Stimulated activated CD4-positive, alpha-beta T cell treated with anti-CD3 and anti-CD28 coated beads, Interleukin-15, amount 100 ng/mL, for 24 hours (primary cell): ENCODE data around the gene PHF3.

Experiments used
- DNase-seq: peaks from one replicate; pipeline ENCODE4 v3.0.0-alpha.2; 2020

Gene PHF3

GRCh38 chr6:63635588-63636517, at the start of gene PHF3:
TSS of gene PHF3 (plus strand) at chr6:63635802. CDS start at chr6:63646552, 10,750 bp downstream.
- peak; percentile 93 for DNase-seq

GRCh38 chr6:63589952-63590411, 45.6 kb upstream of the PHF3 start:
- DNase-seq: no peak

- DNase-seq: no peak
Measured at GRCh38 chr6:63592886-63593285, 42.7 kb upstream of the PHF3 start.

- no peak for DNase-seq
Measured at GRCh38 chr6:63597141-63598048, 38.2 kb upstream of the PHF3 start.

- peak; percentile 78 for DNase-seq
Measured at GRCh38 chr6:63598049-63599036, 37.3 kb upstream of the PHF3 start.

- DNase-seq: no peak
Measured at GRCh38 chr6:63599243-63599642, 36.4 kb upstream of the PHF3 start.

GRCh38 chr6:63600136-63600535, 35.5 kb upstream of the PHF3 start:
- no peak for DNase-seq

- no peak for DNase-seq
Measured at GRCh38 chr6:63609231-63609630, 26.4 kb upstream of the PHF3 start.

- no peak for DNase-seq
Measured at GRCh38 chr6:63610944-63611343, 24.7 kb upstream of the PHF3 start.

GRCh38 chr6:63611560-63611959, 24.0 kb upstream of the PHF3 start:
- no peak for DNase-seq

GRCh38 chr6:63615590-63615989, 20.0 kb upstream of the PHF3 start:
- no peak for DNase-seq

- no peak for DNase-seq
Measured at GRCh38 chr6:63624091-63624490, 11.5 kb upstream of the PHF3 start.

GRCh38 chr6:63630466-63630865, 5.1 kb upstream of the PHF3 start:
- no peak for DNase-seq

GRCh38 chr6:63634630-63635029, 972 bp upstream of the PHF3 start:
- no peak for DNase-seq

GRCh38 chr6:63635215-63635587, 401 bp upstream of the PHF3 start:
- DNase-seq: no peak

- DNase-seq: peak; percentile 77
Measured at GRCh38 chr6:63636518-63637021, 968 bp downstream of the PHF3 start.

- DNase-seq: no peak
Measured at GRCh38 chr6:63637865-63638445, 2.4 kb downstream of the PHF3 start.

- no peak for DNase-seq
Measured at GRCh38 chr6:63640062-63640461, 4.5 kb downstream of the PHF3 start.

GRCh38 chr6:63643862-63644261, 8.3 kb downstream of the PHF3 start:
- no peak for DNase-seq

GRCh38 chr6:63644668-63645326, 9.2 kb downstream of the PHF3 start:
- DNase-seq: no peak

GRCh38 chr6:63649269-63649668, 13.7 kb downstream of the PHF3 start:
- no peak for DNase-seq
